ENCODE data around the gene MKNK1.

The MKNK1 gene

GRCh38 chr1:46575778-46576177 is 28.3 kb downstream of the MKNK1 start:
- Histone ChIP-seq H3K27ac (no peak overlapping the region), H3K4me3 (no peak overlapping the region)
- DNase-seq (ENCODE audit: low spot score), result no peak
- no peak for TF ChIP-seq CTCF (IDR thresholded peaks at IDR 0.05)

- Histone ChIP-seq H3K27ac (no peak overlapping the region), H3K4me3 (no peak overlapping the region)
- DNase-seq (ENCODE audit: low spot score), result no peak
- TF ChIP-seq CTCF (IDR thresholded peaks at IDR 0.05), result no peak
Measured at GRCh38 chr1:46575300-46575699, 28.8 kb downstream of the MKNK1 start.

- Histone ChIP-seq H3K4me3 (no peak overlapping the region), H3K27ac (peak overlapping the region in 1 of 2 donors; percentile 45)
- no peak for TF ChIP-seq CTCF (IDR thresholded peaks at IDR 0.05)
- no peak for DNase-seq (ENCODE audit: low spot score)
Measured at GRCh38 chr1:46571691-46572225, 32.3 kb downstream of the MKNK1 start.

GRCh38 chr1:46569884-46570725 is 34.0 kb downstream of the MKNK1 start:
- Histone ChIP-seq H3K4me3 (no peak overlapping the region), H3K27ac (peak overlapping the region in 1 of 2 donors; percentile 8)
- no peak for DNase-seq (ENCODE audit: low spot score)
- no peak for TF ChIP-seq CTCF (IDR thresholded peaks at IDR 0.05)

GRCh38 chr1:46569116-46569515 is 35.0 kb downstream of the MKNK1 start:
- Histone ChIP-seq H3K27ac (no peak overlapping the region), H3K4me3 (no peak overlapping the region)
- no peak for DNase-seq (ENCODE audit: low spot score)
- TF ChIP-seq CTCF (IDR thresholded peaks at IDR 0.05), result no peak

GRCh38 chr1:46568461-46568891 is 35.6 kb downstream of the MKNK1 start:
- Histone ChIP-seq H3K27ac (no peak overlapping the region), H3K4me3 (no peak overlapping the region)
- no peak for DNase-seq (ENCODE audit: low spot score)
- TF ChIP-seq CTCF (IDR thresholded peaks at IDR 0.05), result no peak

GRCh38 chr1:46563341-46563740 is 40.7 kb downstream of the MKNK1 start:
- TF ChIP-seq CTCF (IDR thresholded peaks at IDR 0.05), result no peak
- no peak overlapping the region for H3K27ac ChIP-seq
- no peak overlapping the region for H3K4me3 ChIP-seq
- DNase-seq (ENCODE audit: low spot score), result no peak

All from coronary artery (tissue), 2 donors.